ENCODE measurements around the gene FBXO3. TPM values are rescaled to one million over a fixed set of nuclear protein-coding genes. Genes with fewer than 3 reads are reported as not detected.

FBXO3 gene
- total RNA-seq, 1 experiment from 2014 or later: 22.5 TPM

- no peaks in the 10 kb centered on the region for H4K20me1 ChIP-seq (ENCODE audit: low read length)
- H3K79me2 ChIP-seq (ENCODE audit: low read length): peaks cover 11% of the 10 kb centered on the region; the same call in 1 of the 2 replicates
- H2AFZ ChIP-seq (ENCODE audit: low read length): no peak overlapping the region
- H3K4me1 ChIP-seq (ENCODE audit: insufficient read depth, low read length): peaks cover 86% of the 10 kb centered on the region
- peak; percentile 92 for DNase-seq
- peak; percentile 42 for ATAC-seq
- ChIA-PET POLR2A (ENCODE audit: unreplicated experiment) (no interaction called here), CTCF (no interaction called here)
- peaks cover 31% of the 10 kb centered on the region for H3K36me3 ChIP-seq (ENCODE audit: low read depth, low read length)
- no peak for TF ChIP-seq CTCF (conservative IDR thresholded peaks at IDR 0.05; ENCODE audit: low read depth, low read length)
- no peak for TF ChIP-seq EZH2phosphoT487 (IDR thresholded peaks at IDR 0.05; ENCODE audit: borderline replicate concordance, low read length)
- H3K9me2 ChIP-seq (replicated peaks; ENCODE audit: low read length): no peaks in the 10 kb centered on the region
- H3K9ac ChIP-seq (ENCODE audit: low read length): peak overlapping the region; percentile 97
- BruUV-seq (replicated peaks): no TSS peak
- intact Hi-C loops (cut with micrococcal nuclease): loop anchor here (2.0 kb wide), 1 partner anchor 31 kb away; no protein-coding TSS in a partner anchor
- peak overlapping the region; percentile 18; the same call in 1 of the 2 replicates for H3K4me2 ChIP-seq (ENCODE audit: low read length)
- H3K27me3 ChIP-seq (ENCODE audit: low read length): no peaks in the 10 kb centered on the region
- peak overlapping the region; percentile 99 for H3K27ac ChIP-seq (ENCODE audit: low read length)
- peaks cover 19% of the 10 kb centered on the region for H3F3A ChIP-seq (ENCODE audit: low read length, unreplicated experiment)
- H3K4me3 ChIP-seq (ENCODE audit: low read length): no peak overlapping the region
- no peaks in the 10 kb centered on the region for H3K9me3 ChIP-seq (ENCODE audit: low read length)
Measured at GRCh38 chr11:33703788-33704187, 70.5 kb downstream of the FBXO3 start.

- TF ChIP-seq EZH2 (IDR thresholded peaks at IDR 0.05; ENCODE audit: low read length, unreplicated experiment): no peak
- TF ChIP-seq CTCF (conservative IDR thresholded peaks at IDR 0.05; ENCODE audit: low read depth, low read length): no peak
- TF ChIP-seq EZH2phosphoT487 (IDR thresholded peaks at IDR 0.05; ENCODE audit: borderline replicate concordance, low read length): no peak
- peaks cover 26% of the 10 kb centered on the region for H3K36me3 ChIP-seq (ENCODE audit: low read depth, low read length)
- H3K9me3 ChIP-seq (ENCODE audit: low read length): no peaks in the 10 kb centered on the region
- ChIA-PET CTCF (no interaction called here), POLR2A (ENCODE audit: unreplicated experiment) (interaction anchor here (3.4 kb wide), 1 partner anchor 12 kb away, joined by 45 read pairs; no protein-coding TSS in a partner anchor)
- intact Hi-C loops (cut with micrococcal nuclease): loop anchor here (2.0 kb wide), 1 partner anchor 32 kb away; no protein-coding TSS in a partner anchor
- peaks cover 11% of the 10 kb centered on the region; the same call in 1 of the 2 replicates for H3K79me2 ChIP-seq (ENCODE audit: low read length)
- H4K20me1 ChIP-seq (ENCODE audit: low read length): no peaks in the 10 kb centered on the region
- peak overlapping the region; percentile 1 for H3K4me2 ChIP-seq (ENCODE audit: low read length)
- H3K4me1 ChIP-seq (ENCODE audit: insufficient read depth, low read length): peaks cover 80% of the 10 kb centered on the region
- H3K9me2 ChIP-seq (replicated peaks; ENCODE audit: low read length): no peaks in the 10 kb centered on the region
- H3F3A ChIP-seq (ENCODE audit: low read length, unreplicated experiment): peaks cover 15% of the 10 kb centered on the region
- no peak overlapping the region for H2AFZ ChIP-seq (ENCODE audit: low read length)
- H3K4me3 ChIP-seq (ENCODE audit: low read length): no peak overlapping the region
- H3K27ac ChIP-seq (ENCODE audit: low read length): peak overlapping the region; percentile 99
- DNase-seq: no peak
- ATAC-seq: no peak
- BruUV-seq (replicated peaks): TSS peak; percentile 13
- H3K9ac ChIP-seq (ENCODE audit: low read length): peak overlapping the region; percentile 97
- no peaks in the 10 kb centered on the region for H3K27me3 ChIP-seq (ENCODE audit: low read length)
Measured at GRCh38 chr11:33703234-33703633, 71.1 kb downstream of the FBXO3 start.
